H9 (cell line): ENCODE data around the gene CCDC71. TPM values are rescaled to one million over a fixed set of nuclear protein-coding genes. Genes with fewer than 3 reads are reported as not detected.
A peak's percentile ranks its signal among the peaks of the same experiment; 100 is the strongest.

Source experiments
- DNase-seq: peaks from one replicate; pipeline ENCODE4 v3.0.0-alpha.2; 2017
- H2AFZ ChIP-seq: one replicate; pipeline ENCODE4 v1.6.1; 2013; ENCODE audit warnings: mild to moderate bottlenecking, low read length, control low read depth, moderate library complexity
- H2AK5ac ChIP-seq: 2 replicates; pipeline ENCODE4 v1.6.1; 2013; ENCODE audit warnings: low read length, control low read depth, mixed read lengths; ENCODE audit not compliant: insufficient read length
- H2BK120ac ChIP-seq: one replicate; pipeline ENCODE4 v1.6.1; 2013; ENCODE audit warnings: low read depth, mild to moderate bottlenecking, low read length, control low read depth, inconsistent platforms; ENCODE audit not compliant: poor library complexity, severe bottlenecking
- H2BK12ac ChIP-seq: 2 replicates; pipeline ENCODE4 v1.6.1; 2013; ENCODE audit warnings: low read length, control low read depth, mixed read lengths, low read depth; ENCODE audit not compliant: insufficient read length
- H2BK15ac ChIP-seq: 2 replicates; pipeline ENCODE4 v1.6.1; 2013; ENCODE audit warnings: low read depth, low read length, control low read depth
- H2BK20ac ChIP-seq: one replicate; pipeline ENCODE4 v1.6.1; 2013; ENCODE audit warnings: low read depth, mild to moderate bottlenecking, low read length, control low read depth, inconsistent platforms; ENCODE audit not compliant: poor library complexity, severe bottlenecking
- H2BK5ac ChIP-seq: 2 replicates; pipeline ENCODE4 v1.6.1; 2013; ENCODE audit warnings: low read length, control low read depth, mixed read lengths; ENCODE audit not compliant: insufficient read length
- H3K14ac ChIP-seq: 2 replicates; pipeline ENCODE4 v1.6.1; 2013; ENCODE audit warnings: low read length, control low read depth; ENCODE audit not compliant: insufficient read depth
- H3K18ac ChIP-seq: 2 replicates; pipeline ENCODE4 v1.6.1; 2013; ENCODE audit warnings: low read depth, mild to moderate bottlenecking, mixed read lengths, low read length, control low read depth; ENCODE audit not compliant: insufficient read length
- H3K23ac ChIP-seq: 2 replicates; pipeline ENCODE4 v1.6.1; 2013; ENCODE audit warnings: low read length, control low read depth, mixed read lengths, low read depth; ENCODE audit not compliant: insufficient read length
- H3K23me2 ChIP-seq: 2 replicates; pipeline ENCODE4 v1.6.1; 2013; ENCODE audit warnings: low read depth, mild to moderate bottlenecking, mixed read lengths, low read length, control low read depth; ENCODE audit not compliant: insufficient read length, poor library complexity, severe bottlenecking
- H3K27ac ChIP-seq: 2 replicates; pipeline ENCODE4 v1.5.1; 2013; ENCODE audit warnings: low read length, control low read depth, mixed read lengths, low read depth; ENCODE audit not compliant: insufficient read length
- H3K27me3 ChIP-seq: 2 replicates; pipeline ENCODE4 v1.6.1; 2013; ENCODE audit warnings: low read length, control low read depth, inconsistent platforms; ENCODE audit not compliant: insufficient read depth
- H3K4ac ChIP-seq: 2 replicates; pipeline ENCODE4 v1.6.1; 2013; ENCODE audit warnings: low read depth, mild to moderate bottlenecking, control low read depth, inconsistent platforms, low read length, moderate library complexity
- H3K4me1 ChIP-seq: 2 replicates; pipeline ENCODE4 v1.6.1; 2013; ENCODE audit warnings: low read length, control low read depth, inconsistent platforms; ENCODE audit not compliant: insufficient read depth
- H3K4me2 ChIP-seq: 2 replicates; pipeline ENCODE4 v1.6.1; 2013; ENCODE audit warnings: low read length, control low read depth, mixed read lengths; ENCODE audit not compliant: insufficient read length, insufficient read depth
- H3K56ac ChIP-seq: 2 replicates; pipeline ENCODE4 v1.6.1; 2013; ENCODE audit warnings: low read depth, mild to moderate bottlenecking, mixed read lengths, low read length, control low read depth; ENCODE audit not compliant: insufficient read length
- H3K79me1 ChIP-seq: 2 replicates; pipeline ENCODE4 v1.6.1; 2013; ENCODE audit warnings: low read depth, mild to moderate bottlenecking, moderate library complexity, low read length, control low read depth, inconsistent platforms; ENCODE audit not compliant: insufficient read depth, poor library complexity, severe bottlenecking
- H3K79me2 ChIP-seq: 2 replicates; pipeline ENCODE4 v1.6.1; 2013; ENCODE audit warnings: low read length, control low read depth, inconsistent platforms; ENCODE audit not compliant: insufficient read depth
- H3K9ac ChIP-seq: 2 replicates; pipeline ENCODE4 v1.6.1; 2013; ENCODE audit warnings: low read length, control low read depth, mixed read lengths; ENCODE audit not compliant: insufficient read length; ENCODE audit errors: extremely low read depth
- H3K9me3 ChIP-seq: one replicate; pipeline ENCODE4 v1.6.1; 2013; ENCODE audit warnings: low read depth, low read length, inconsistent platforms; ENCODE audit not compliant: control insufficient read depth
- H3T11ph ChIP-seq: one replicate; pipeline ENCODE4 v1.6.1; 2013; ENCODE audit warnings: mild to moderate bottlenecking, low read length, control low read depth, inconsistent platforms
- H4K20me1 ChIP-seq: one replicate; pipeline ENCODE4 v1.6.1; 2013; ENCODE audit not compliant: control insufficient read depth, insufficient read length, insufficient read depth
- H4K5ac ChIP-seq: 2 replicates; pipeline ENCODE4 v1.6.1; 2013; ENCODE audit warnings: low read depth, mild to moderate bottlenecking, mixed read lengths, low read length, control low read depth; ENCODE audit not compliant: insufficient read length
- H4K8ac ChIP-seq: replicated peaks from 2 replicates; pipeline ENCODE4 v1.6.1; 2013; ENCODE audit warnings: low read length, control low read depth, mixed read lengths, low read depth; ENCODE audit not compliant: insufficient read length
- H4K91ac ChIP-seq: 2 replicates; pipeline ENCODE4 v1.6.1; 2013; ENCODE audit warnings: low read depth, mild to moderate bottlenecking, moderate library complexity, mixed read lengths, low read length, control low read depth; ENCODE audit not compliant: insufficient read length
- H3K27ac Mint-ChIP-seq, 3 experiments: 2 replicates in 2 of 3; 3 replicates in 1 of 3; pipeline ENCODE4 v1.8.0; 2020 to 2021; ENCODE audit warnings: mixed read lengths in 3 of 3, mild to moderate bottlenecking in 1 of 3, moderate library complexity in 1 of 3
- H3K27me3 Mint-ChIP-seq: 2 replicates; pipeline ENCODE4 v1.8.0; 2021; ENCODE audit warnings: low read depth, mild to moderate bottlenecking, moderate library complexity, mixed read lengths
- H3K36me3 Mint-ChIP-seq, 3 experiments: 2 replicates in 2 of 3; 3 replicates in 1 of 3; pipeline ENCODE4 v1.8.0; 2020 to 2021; ENCODE audit warnings: low read depth in 3 of 3, mixed read lengths in 3 of 3; ENCODE audit not compliant: insufficient read depth in 1 of 3
- H3K4me1 Mint-ChIP-seq, 2 experiments: 2 replicates each; pipeline ENCODE4 v1.8.0; 2020; ENCODE audit warnings: mixed read lengths in 2 of 2
- H3K4me3 Mint-ChIP-seq, 2 experiments: 2 replicates in 1 of 2; 3 replicates in 1 of 2; pipeline ENCODE4 v1.8.0; 2020 to 2021; ENCODE audit warnings: mild to moderate bottlenecking in 2 of 2, mixed read lengths in 2 of 2, moderate library complexity in 1 of 2
- H3K9me3 Mint-ChIP-seq, 2 experiments: 2 replicates in 1 of 2; 3 replicates in 1 of 2; pipeline ENCODE4 v1.8.0; 2020; ENCODE audit warnings: mild to moderate bottlenecking in 2 of 2, mixed read lengths in 2 of 2, moderate library complexity in 1 of 2
- CTCF ChIP-seq: fragments of 200-600 bp; sonication (generic); conservative IDR thresholded peaks from 3 replicates; pipeline ENCODE4 v1.8.0; 2021; ENCODE audit warnings: antibody characterized with exemption, mild to moderate bottlenecking
- WGBS: extraction: QIAGEN DNeasy Blood & Tissue Kit; methylation state at CpG from one replicate; pipeline ENCODE4 v1.1.7; 2013; ENCODE audit warnings: missing lambda C conversion rate, low lambda C conversion rate, mixed read lengths; ENCODE audit not compliant: insufficient read length; ENCODE audit errors: extremely low coverage; 5-methylcytosine and 5-hydroxymethylcytosine counted together
- total RNA-seq: library from RNA; stranded (reverse); gene quantifications from 2 replicates; pipeline ENCODE4 v1.2.1, GENCODE V29; 2021

Gene CCDC71
- total RNA-seq, 1 experiment from 2014 or later: 27.6 TPM

- H3K36me3 Mint-ChIP-seq: peaks cover 5 to 12% (median 9%) of the 10 kb centered on the region in 3 experiments; a peak in 6 of 7 replicates
- no peaks in the 10 kb centered on the region for H3K4me1 ChIP-seq
- H3K23me2 ChIP-seq: no peaks in the 10 kb centered on the region
- H3K18ac ChIP-seq: no peak overlapping the region
- H4K20me1 ChIP-seq: no peaks in the 10 kb centered on the region
- no peak overlapping the region for H3T11ph ChIP-seq
- H3K9me3 Mint-ChIP-seq: no peaks in the 10 kb centered on the region
- peaks cover 2 to 4% of the 10 kb centered on the region in 2 experiments; a peak in 3 of 4 replicates for H3K4me1 Mint-ChIP-seq
- H3K27me3 ChIP-seq: no peaks in the 10 kb centered on the region
- no peak overlapping the region for H3K23ac ChIP-seq
- H3K27ac Mint-ChIP-seq: peak overlapping the region in 1 of 3 experiments; percentile 64; a peak in 1 of 7 replicates
- H2BK12ac ChIP-seq: no peak overlapping the region
- no peak for TF ChIP-seq CTCF
- H2BK15ac ChIP-seq: no peak overlapping the region
- H3K14ac ChIP-seq: no peak overlapping the region
- H3K27ac ChIP-seq: no peak overlapping the region
- no peaks in the 10 kb centered on the region for H3K79me1 ChIP-seq
- H2BK20ac ChIP-seq: no peak overlapping the region
- H2BK120ac ChIP-seq: no peak overlapping the region
- no peak overlapping the region for H4K91ac ChIP-seq
- H2BK5ac ChIP-seq: no peak overlapping the region
- no peak overlapping the region for H4K8ac ChIP-seq
- H3K27me3 Mint-ChIP-seq: peaks cover 8% of the 10 kb centered on the region; the same call in 1 of the 2 replicates
- no peaks in the 10 kb centered on the region for H3K79me2 ChIP-seq
- no peak for DNase-seq
- no peak overlapping the region for H3K4me2 ChIP-seq
- no peak overlapping the region for H3K9ac ChIP-seq
- no peak overlapping the region for H2AK5ac ChIP-seq
- no CpG with 5 or more reads among the region's 2 CpGs for WGBS
- no peaks in the 10 kb centered on the region for H3K9me3 ChIP-seq
- no peak overlapping the region for H3K4ac ChIP-seq
- no peak overlapping the region for H4K5ac ChIP-seq
- H3K56ac ChIP-seq: no peak overlapping the region
- no peak overlapping the region for H3K4me3 Mint-ChIP-seq
- H2AFZ ChIP-seq: no peak overlapping the region
Observed at GRCh38 chr3:49158792-49159191, 7.3 kb downstream of the CCDC71 start.
